H1 (cell line): ENCODE measurements around the gene YEATS4. TPM values are rescaled to one million over a fixed set of nuclear protein-coding genes. Genes with fewer than 3 reads are reported as not detected.

Experiments
- CTCF ChIA-PET: fragments of 300-600 bp; sonication (Branson Sonifier 250); formaldehyde crosslinking; loops from one replicate; lab custom pipeline; 2021; ENCODE audit not compliant: partially characterized antibody; lab: Charles Lee
- POLR2A ChIA-PET: fragments of 300-600 bp; sonication (Branson Sonifier 250); formaldehyde crosslinking; loops from one replicate; lab custom pipeline; 2021; ENCODE audit warnings: inconsistent platforms; ENCODE audit not compliant: partially characterized antibody; lab: Charles Lee
- DNase-seq, 2 experiments: peaks; one replicate each; pipeline versions ENCODE4 v3.0.0 to v3.0.0-alpha.2; 2010 to 2022; ENCODE audit warnings: low spot score in 2 of 2, low read depth in 1 of 2, mixed read lengths in 1 of 2
- FAIRE-seq: peaks from 2 replicates; lab custom pipeline; 2011; peaks lifted over from hg19 to GRCh38; lab: Jason Lieb, UNC
- H2AFZ ChIP-seq: 2 replicates; pipeline ENCODE4 v1.8.1; 2012; ENCODE audit warnings: low read length, inconsistent platforms
- H2AK5ac ChIP-seq: 2 replicates; pipeline ENCODE4 v1.6.1; 2013; ENCODE audit warnings: low read depth, low read length
- H2BK120ac ChIP-seq: replicated peaks from 2 replicates; pipeline ENCODE3; 2013; ENCODE audit warnings: low read depth, low read length, inconsistent platforms
- H2BK12ac ChIP-seq: 2 replicates; pipeline ENCODE4 v1.6.1; 2013; ENCODE audit warnings: low read depth, low read length
- H2BK15ac ChIP-seq: 2 replicates; pipeline ENCODE4 v1.6.1; 2013; ENCODE audit warnings: low read length
- H2BK20ac ChIP-seq: 2 replicates; pipeline ENCODE4 v1.6.1; 2013; ENCODE audit warnings: low read length
- H2BK5ac ChIP-seq: 2 replicates; pipeline ENCODE4 v1.6.1; 2013; ENCODE audit warnings: low read depth, low read length
- H3K14ac ChIP-seq: 2 replicates; pipeline ENCODE4 v1.6.1; 2013; ENCODE audit warnings: inconsistent platforms; ENCODE audit not compliant: insufficient read length
- H3K18ac ChIP-seq: 2 replicates; pipeline ENCODE4 v1.6.1; 2013; ENCODE audit warnings: low read length; ENCODE audit errors: extremely low read depth
- H3K23ac ChIP-seq: 2 replicates; pipeline ENCODE4 v1.6.1; 2013; ENCODE audit warnings: inconsistent platforms; ENCODE audit not compliant: insufficient read length
- H3K23me2 ChIP-seq: 2 replicates; pipeline ENCODE4 v1.6.1; 2013; ENCODE audit warnings: low read depth, low read length
- H3K27ac ChIP-seq: 2 replicates; pipeline ENCODE4 v1.6.1; 2011; ENCODE audit warnings: low read depth, low read length, inconsistent platforms
- H3K27me3 ChIP-seq, 4 experiments: replicated peaks in 1 of 4; 1 replicate in 1 of 4; 2 replicates in 3 of 4; pipeline versions ENCODE4 v1.6.1 to v1.8.1; 2011 to 2013; ENCODE audit warnings: low read length in 3 of 4, mild to moderate bottlenecking in 3 of 4, inconsistent platforms in 2 of 4, mixed read lengths in 2 of 4, moderate library complexity in 1 of 4; ENCODE audit not compliant: control insufficient read depth in 3 of 4, insufficient read depth in 3 of 4; ENCODE audit errors: extremely low read depth in 1 of 4
- H3K36me3 ChIP-seq, 4 experiments: 2 replicates each; pipeline versions ENCODE4 v1.6.1 to v1.8.1; 2011 to 2013; ENCODE audit warnings: mild to moderate bottlenecking in 4 of 4, low read length in 3 of 4, moderate library complexity in 2 of 4, control low read depth in 1 of 4, inconsistent platforms in 1 of 4; ENCODE audit not compliant: insufficient read depth in 4 of 4, control insufficient read depth in 2 of 4
- H3K4ac ChIP-seq: replicated peaks from 2 replicates; pipeline ENCODE3; 2013; ENCODE audit warnings: low read length, low read depth, mixed read lengths, inconsistent platforms; ENCODE audit not compliant: insufficient read length
- H3K4me1 ChIP-seq, 4 experiments: replicated peaks in 1 of 4; 1 replicate in 1 of 4; 2 replicates in 3 of 4; pipeline versions ENCODE4 v1.6.1 to v1.8.1; 2011 to 2013; ENCODE audit warnings: low read length in 3 of 4, inconsistent platforms in 2 of 4, mixed read lengths in 1 of 4; ENCODE audit not compliant: insufficient read depth in 4 of 4, control insufficient read depth in 3 of 4
- H3K4me2 ChIP-seq, 2 experiments: 2 replicates each; pipeline versions ENCODE4 v1.6.1 to v1.8.1; 2011 to 2013; ENCODE audit warnings: low read depth in 2 of 2, low read length in 2 of 2, control low read depth in 1 of 2, inconsistent platforms in 1 of 2, mild to moderate bottlenecking in 1 of 2; ENCODE audit not compliant: insufficient read depth in 1 of 2
- H3K4me3 ChIP-seq, 4 experiments: fragments of 200-600, 300-600 bp in 1 of 4; sonication (generic), shearing (Covaris generic), sonication (Bioruptor Twin) in 1 of 4; 2 replicates each; pipeline versions ENCODE4 v1.5.1 to v1.8.1; 2011 to 2016; ENCODE audit warnings: low read length in 4 of 4, low read depth in 3 of 4, control low read depth in 2 of 4, inconsistent platforms in 2 of 4, mild to moderate bottlenecking in 2 of 4, mixed read lengths in 1 of 4, moderate library complexity in 1 of 4; ENCODE audit not compliant: insufficient read depth in 2 of 4; ENCODE audit errors: extremely low read depth in 1 of 4
- H3K56ac ChIP-seq: replicated peaks from 2 replicates; pipeline ENCODE3; 2013; ENCODE audit warnings: low read depth, mild to moderate bottlenecking, mixed read lengths, low read length, inconsistent platforms; ENCODE audit not compliant: insufficient read length
- H3K79me1 ChIP-seq: 2 replicates; pipeline ENCODE4 v1.6.1; 2013; ENCODE audit warnings: low read depth, low read length, control low read depth
- H3K79me2 ChIP-seq, 2 experiments: 2 replicates each; pipeline versions ENCODE4 v1.6.1 to v1.8.1; 2012 to 2013; ENCODE audit warnings: low read length in 2 of 2, mild to moderate bottlenecking in 2 of 2, inconsistent platforms in 1 of 2; ENCODE audit not compliant: insufficient read depth in 2 of 2, control insufficient read depth in 1 of 2
- H3K9ac ChIP-seq, 4 experiments: replicated peaks in 1 of 4; 1 replicate in 1 of 4; 2 replicates in 3 of 4; pipeline versions ENCODE4 v1.6.1 to v1.8.1; 2011 to 2013; ENCODE audit warnings: low read depth in 3 of 4, low read length in 3 of 4, control low read depth in 2 of 4, mild to moderate bottlenecking in 2 of 4, moderate library complexity in 2 of 4, inconsistent platforms in 1 of 4; ENCODE audit errors: extremely low read depth in 1 of 4
- H3K9me3 ChIP-seq, 2 experiments: 2 replicates each; pipeline versions ENCODE4 v1.6.1 to v1.8.1; 2012 to 2013; ENCODE audit warnings: mild to moderate bottlenecking in 2 of 2, moderate library complexity in 2 of 2, control low read depth in 1 of 2, inconsistent platforms in 1 of 2, low read depth in 1 of 2, low read length in 1 of 2, mixed read lengths in 1 of 2; ENCODE audit not compliant: insufficient read depth in 2 of 2
- H4K20me1 ChIP-seq, 2 experiments: replicated peaks in 1 of 2; 2 replicates each; pipeline versions ENCODE3 to v1.8.1; 2011 to 2013; ENCODE audit warnings: inconsistent platforms in 2 of 2, low read length in 2 of 2, mild to moderate bottlenecking in 1 of 2; ENCODE audit not compliant: insufficient read depth in 2 of 2, control insufficient read depth in 1 of 2
- H4K5ac ChIP-seq: 2 replicates; pipeline ENCODE4 v1.6.1; 2013; ENCODE audit warnings: low read length, low read depth, mixed read lengths, inconsistent platforms; ENCODE audit not compliant: insufficient read length
- H4K8ac ChIP-seq: 2 replicates; pipeline ENCODE4 v1.8.0; 2013; ENCODE audit warnings: mild to moderate bottlenecking, moderate library complexity, low read length, inconsistent platforms; ENCODE audit not compliant: insufficient read depth; ENCODE audit errors: extremely low read depth
- H4K91ac ChIP-seq: replicated peaks from 2 replicates; pipeline ENCODE3; 2013; ENCODE audit warnings: low read length, mixed read lengths, inconsistent platforms; ENCODE audit not compliant: insufficient read length
- ATF2 ChIP-seq: IDR thresholded peaks from 2 replicates; pipeline ENCODE4 v1.6.1; 2012; ENCODE audit warnings: low read length, inconsistent platforms
- BRCA1 ChIP-seq: IDR thresholded peaks from 2 replicates; pipeline ENCODE4 v1.6.1; 2012; ENCODE audit warnings: low read depth, low read length, improper control_type of control experiment
- CBX8 ChIP-seq: fragments of 300-800, 300-1000 bp; sonication (generic); IDR thresholded peaks from 2 replicates; pipeline ENCODE4 v1.7.1; 2016; ENCODE audit warnings: low read depth, low read length, borderline replicate concordance
- CREB1 ChIP-seq: IDR thresholded peaks from 2 replicates; pipeline ENCODE4 v1.6.1; 2012; ENCODE audit warnings: inconsistent platforms
- EP300 ChIP-seq, 2 experiments: IDR thresholded peaks; 1 replicate in 1 of 2; 2 replicates in 1 of 2; pipeline ENCODE4 v1.6.1; 2011 to 2012; ENCODE audit warnings: low read depth in 2 of 2, low read length in 2 of 2, mild to moderate bottlenecking in 2 of 2, borderline replicate concordance in 1 of 2, inconsistent platforms in 1 of 2, moderate library complexity in 1 of 2
- KDM1A ChIP-seq: fragments of 200-600, 300-600 bp; sonication (generic); IDR thresholded peaks from 2 replicates; pipeline ENCODE4 v1.7.1; 2016; ENCODE audit warnings: mild to moderate bottlenecking, low read length, borderline replicate concordance
- POLR2AphosphoS5 ChIP-seq: IDR thresholded peaks from 2 replicates; pipeline ENCODE4 v1.6.1; 2011; ENCODE audit warnings: low read depth, low read length
- POU5F1 ChIP-seq: IDR thresholded peaks from 2 replicates; pipeline ENCODE4 v1.6.1; 2011; ENCODE audit warnings: low read depth, mild to moderate bottlenecking, low read length, moderate library complexity
- RAD21 ChIP-seq, 2 experiments: IDR thresholded peaks in 1 of 2; conservative IDR thresholded peaks in 1 of 2; 2 replicates each; pipeline ENCODE4 v1.6.1; 2011; ENCODE audit warnings: low read depth in 2 of 2, low read length in 2 of 2, improper control_type of control experiment in 1 of 2, inconsistent platforms in 1 of 2, mild to moderate bottlenecking in 1 of 2, moderate library complexity in 1 of 2
- TAF1 ChIP-seq: IDR thresholded peaks from 2 replicates; pipeline ENCODE4 v1.6.1; 2011; ENCODE audit warnings: mild to moderate bottlenecking, low read depth, low read length
- TAF7 ChIP-seq: optimal IDR thresholded peaks from 2 replicates; pipeline ENCODE3; 2011; ENCODE audit warnings: low read depth, mild to moderate bottlenecking, inconsistent platforms, low read length, moderate library complexity, borderline replicate concordance
- TBP ChIP-seq: IDR thresholded peaks from 2 replicates; pipeline ENCODE4 v1.6.1; 2011; ENCODE audit warnings: low read depth, low read length, improper control_type of control experiment
- YY1 ChIP-seq: IDR thresholded peaks from 2 replicates; pipeline ENCODE4 v1.6.1; 2011; ENCODE audit warnings: low read depth, mild to moderate bottlenecking, low read length
- WGBS, 2 experiments: shearing (Covaris generic) in 1 of 2; methylation state at CpG; one replicate each; pipeline versions ENCODE4 v1.1.6 to v1.1.7; 2013 to 2015; ENCODE audit warnings: low lambda C conversion rate in 2 of 2, mixed read lengths in 2 of 2, inconsistent platforms in 1 of 2, low coverage in 1 of 2, missing lambda C conversion rate in 1 of 2; ENCODE audit not compliant: insufficient replicate concordance in 2 of 2, insufficient coverage in 1 of 2, insufficient read length in 1 of 2; ENCODE audit errors: extremely low coverage in 1 of 2, missing lambda C conversion rate in 1 of 2; 5-methylcytosine and 5-hydroxymethylcytosine counted together
- polyA plus RNA-seq, 7 experiments: library from polyadenylated mRNA; depleted of rRNA in 3 of 7; stranded (reverse) in 5 of 7; unstranded in 2 of 7; fragments of >200 nt in 5 of 7; fragments of 200-250 nt in 2 of 7; gene quantifications; 1 replicate in 5 of 7; 2 replicates in 1 of 7; 4 replicates in 1 of 7; pipeline versions ENCODE4 v1.2.1 to v1.2.3, GENCODE V29; 2011 to 2013; ENCODE audit warnings: missing spikeins in 2 of 7, mixed read lengths in 2 of 7
- total RNA-seq: library from RNA; stranded (reverse); fragmentation: NEBNext Ultra II Directional; extraction: Animal tissue kit (Norgen Biotek cat#: 25700); gene quantifications from 2 replicates; pipeline ENCODE4 v1.2.1, GENCODE V29; 2021

Gene YEATS4
- total and polyA plus RNA-seq, 2 of the 8 experiments (the other 6 are each of a cell fraction or from before 2014, with no cell fraction given): 25.7 to 32.5 TPM

GRCh38 chr12:69438539-69438938 is 79.0 kb downstream of the YEATS4 start:
- no peak overlapping the region for H3K4ac ChIP-seq
- H4K5ac ChIP-seq: no peak overlapping the region
- H2BK15ac ChIP-seq: no peak overlapping the region
- no peak overlapping the region for H3K4me2 ChIP-seq
- H3K56ac ChIP-seq: no peak overlapping the region
- H3K36me3 ChIP-seq: no peaks in the 10 kb centered on the region
- H4K91ac ChIP-seq: no peak overlapping the region
- no peak overlapping the region for H3K18ac ChIP-seq
- no peak overlapping the region for H2AK5ac ChIP-seq
- CTCF ChIA-PET: interaction anchor here (0.7 to 1.3 kb wide), 3 partner anchors 24 to 132 kb away, joined by 4 read pairs; no protein-coding TSS in a partner anchor
- POLR2A ChIA-PET: interaction anchor here (1.6 kb wide), 1 partner anchor 32 kb away, joined by 6 read pairs; the partner anchor contains the start of gene FRS2
- no peaks in the 10 kb centered on the region for H3K79me2 ChIP-seq
- H3K9ac ChIP-seq: no peak overlapping the region; a peak in 1 of 7 replicates
- H3K27ac ChIP-seq: no peak overlapping the region
- H4K8ac ChIP-seq: no peak overlapping the region
- H4K20me1 ChIP-seq: no peaks in the 10 kb centered on the region
- DNase-seq (no peak), FAIRE-seq (no peak)
- H3K79me1 ChIP-seq: no peaks in the 10 kb centered on the region
- H2AFZ ChIP-seq: no peak overlapping the region
- no peak for TF ChIP-seq POU5F1
- no peak for TF ChIP-seq TAF7
- TF ChIP-seq YY1: no peak
- TF ChIP-seq POLR2AphosphoS5: no peak
- no peak for TF ChIP-seq CBX8
- TF ChIP-seq RAD21 (IDR thresholded peaks at IDR 0.05 in 1 of 2, conservative IDR thresholded peaks at IDR 0.05 in 1 of 2; ENCODE audit: low read depth in 2 of 2, low read length in 2 of 2): no peak
- TF ChIP-seq BRCA1: no peak
- TF ChIP-seq TAF1: no peak
- no peak for TF ChIP-seq ATF2
- TF ChIP-seq KDM1A: no peak
- TF ChIP-seq CREB1: no peak
- no peak for TF ChIP-seq EP300 (IDR thresholded peaks at IDR 0.05; ENCODE audit: borderline replicate concordance in 1 of 2, low read depth in 2 of 2, low read length in 2 of 2)
- no peak for TF ChIP-seq TBP
- H2BK5ac ChIP-seq: no peak overlapping the region
- no peaks in the 10 kb centered on the region for H3K9me3 ChIP-seq
- no peak overlapping the region for H2BK20ac ChIP-seq
- H2BK12ac ChIP-seq: no peak overlapping the region
- no peak overlapping the region for H3K4me3 ChIP-seq
- no peak overlapping the region for H3K14ac ChIP-seq
- 0 out of 7 replicates have a peak, but pooled peaks cover 0 to 3% (median 0%) of the 10 kb centered on the region in 4 experiments for H3K4me1 ChIP-seq
- no peak overlapping the region for H2BK120ac ChIP-seq
- WGBS, 2 experiments: 70% methylated on average over 3 of the region's 3 CpGs; no CpG with 5 or more reads in 1 of the 2 experiments
- peaks cover 2% of the 10 kb centered on the region; the same call in 1 of the 2 replicates for H3K23me2 ChIP-seq
- H3K23ac ChIP-seq: no peak overlapping the region
- H3K27me3 ChIP-seq: no peaks in the 10 kb centered on the region
